Peyer's patch (tissue), 4 donors: ENCODE data around the gene CXXC4.

Experiments
- POLR2A ChIP-seq, 2 donors: fragments of 450-650 bp; IDR thresholded peaks; one replicate each; pipeline ENCODE4 v1.5.1; 2017; ENCODE audit warnings: antibody characterized with exemption in 2 of 2, mild to moderate bottlenecking in 2 of 2, moderate library complexity in 2 of 2
- TF ChIP-seq, protein P1 (sequence below), 6 experiments: fragments of 450-650 bp in 4 of 6; fragments of 200-600 bp in 2 of 6; sonication (generic) in 1 of 6; IDR thresholded peaks; one replicate each; pipeline ENCODE4 v1.5.1; 2017 to 2019; ENCODE audit warnings: antibody characterized with exemption in 6 of 6, mild to moderate bottlenecking in 3 of 6, moderate library complexity in 1 of 6

DNA sequence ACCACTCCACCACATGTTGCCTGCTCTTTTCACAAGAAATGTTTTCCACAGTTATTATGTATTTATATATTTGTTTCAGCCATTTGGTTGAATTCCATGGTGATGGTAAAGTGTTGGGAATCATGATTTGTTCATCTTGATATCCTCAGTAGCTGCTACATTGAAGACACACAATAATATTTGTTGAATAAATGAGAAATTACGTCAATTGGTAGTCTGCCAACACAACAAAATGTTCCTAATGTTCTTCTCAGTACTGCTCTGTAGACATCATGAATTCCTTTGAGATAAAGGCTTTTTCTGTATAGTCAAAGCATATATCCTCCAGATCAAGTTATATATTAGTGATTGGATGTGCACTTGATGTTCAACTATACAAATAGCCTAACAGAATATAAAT is 29.5 kb downstream of the CXXC4 start:
- TF ChIP-seq, protein P1, sequence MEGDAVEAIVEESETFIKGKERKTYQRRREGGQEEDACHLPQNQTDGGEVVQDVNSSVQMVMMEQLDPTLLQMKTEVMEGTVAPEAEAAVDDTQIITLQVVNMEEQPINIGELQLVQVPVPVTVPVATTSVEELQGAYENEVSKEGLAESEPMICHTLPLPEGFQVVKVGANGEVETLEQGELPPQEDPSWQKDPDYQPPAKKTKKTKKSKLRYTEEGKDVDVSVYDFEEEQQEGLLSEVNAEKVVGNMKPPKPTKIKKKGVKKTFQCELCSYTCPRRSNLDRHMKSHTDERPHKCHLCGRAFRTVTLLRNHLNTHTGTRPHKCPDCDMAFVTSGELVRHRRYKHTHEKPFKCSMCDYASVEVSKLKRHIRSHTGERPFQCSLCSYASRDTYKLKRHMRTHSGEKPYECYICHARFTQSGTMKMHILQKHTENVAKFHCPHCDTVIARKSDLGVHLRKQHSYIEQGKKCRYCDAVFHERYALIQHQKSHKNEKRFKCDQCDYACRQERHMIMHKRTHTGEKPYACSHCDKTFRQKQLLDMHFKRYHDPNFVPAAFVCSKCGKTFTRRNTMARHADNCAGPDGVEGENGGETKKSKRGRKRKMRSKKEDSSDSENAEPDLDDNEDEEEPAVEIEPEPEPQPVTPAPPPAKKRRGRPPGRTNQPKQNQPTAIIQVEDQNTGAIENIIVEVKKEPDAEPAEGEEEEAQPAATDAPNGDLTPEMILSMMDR (IDR thresholded peaks at IDR 0.05): no peak
- TF ChIP-seq POLR2A (IDR thresholded peaks at IDR 0.05): no peak
